Mucosa of descending colon (tissue), 3 donors: ENCODE data around the gene REPS2. TPM values are rescaled to one million over a fixed set of nuclear protein-coding genes. Genes with fewer than 3 reads are reported as not detected.

Experiments
- ATAC-seq: fragments of 200-7000 bp; cut with Tn5 transposase; one replicate; pipeline ENCODE4 v1.9.1; 2020; ENCODE audit warnings: mild to moderate bottlenecking, moderate library complexity
- DNase-seq, 3 donors: peaks; one replicate each; pipeline ENCODE4 v3.0.0-alpha.2; 2020
- H3K36me3 ChIP-seq: fragments of 200-600 bp; one replicate; pipeline ENCODE4 v1.8.0; 2021; ENCODE audit warnings: low read depth, mild to moderate bottlenecking
- H3K4me1 ChIP-seq: fragments of 200-600 bp; one replicate; pipeline ENCODE4 v1.8.0; 2021; ENCODE audit warnings: low read depth, mild to moderate bottlenecking
- H3K4me3 ChIP-seq: fragments of 200-600 bp; one replicate; pipeline ENCODE4 v1.8.0; 2021; ENCODE audit warnings: mild to moderate bottlenecking
- H3K9me3 ChIP-seq: fragments of 200-600 bp; one replicate; pipeline ENCODE4 v1.8.0; 2021; ENCODE audit warnings: mild to moderate bottlenecking
- CTCF ChIP-seq: fragments of 200-600 bp; IDR thresholded peaks from one replicate; pipeline ENCODE4 v1.8.0; 2022; ENCODE audit warnings: antibody characterized with exemption, mild to moderate bottlenecking
- intact Hi-C, 2 donors: fragments of 100-400 bp; cut with DNase I in 1 of 2; cut with micrococcal nuclease in 1 of 2; formaldehyde crosslinking; loops; one replicate each; pipeline versions ENCODE4 v1.11.0 to v1.11.1; 2022; cut with DNase I, micrococcal nuclease
- total RNA-seq, 3 donors: library from RNA; stranded (reverse); fragmentation: NEBNext Ultra II Directional in 2 of 3; extraction: Animal tissue kit (Norgen Biotek cat#: 25700) in 2 of 3; gene quantifications; one replicate each; pipeline versions ENCODE4 v1.2.1 to v1.2.4, GENCODE V29; 2021 to 2023
- donor health status: DM: no; HTN: no; CAD: no; lungs with moderate emphysema.
- donor health status: DM: no; HTN: no; CAD: no.
- donor health status: DM: no; HTN: yes; CAD: no.

REPS2 gene
- total RNA-seq, 3 donors from 2014 or later: 12.7 to 19.6 (median 17.2) TPM

- no peaks in the 10 kb centered on the region for H3K36me3 ChIP-seq
- intact Hi-C loops: no loop called here
- DNase-seq (no peak), ATAC-seq (no peak)
- H3K9me3 ChIP-seq: no peaks in the 10 kb centered on the region
- TF ChIP-seq CTCF: no peak
- no peaks in the 10 kb centered on the region for H3K4me1 ChIP-seq
- no peak overlapping the region for H3K4me3 ChIP-seq
Observed at GRCh38 chrX:17053502-17053901, 107.0 kb downstream of the REPS2 start.

- no peak overlapping the region for H3K4me3 ChIP-seq
- no peaks in the 10 kb centered on the region for H3K4me1 ChIP-seq
- TF ChIP-seq CTCF: no peak
- H3K36me3 ChIP-seq: no peaks in the 10 kb centered on the region
- ATAC-seq: no peak
- intact Hi-C loops: no loop called here
- no peaks in the 10 kb centered on the region for H3K9me3 ChIP-seq
- no peak for DNase-seq
Observed at GRCh38 chrX:17056868-17057608, 110.6 kb downstream of the REPS2 start.

- Histone ChIP-seq H3K36me3 (no peaks in the 10 kb centered on the region), H3K9me3 (no peaks in the 10 kb centered on the region), H3K4me1 (no peaks in the 10 kb centered on the region), H3K4me3 (no peak overlapping the region)
- ATAC-seq (no peak), DNase-seq (no peak)
- no peak for TF ChIP-seq CTCF
- intact Hi-C loops: no loop called here
Observed at GRCh38 chrX:17062065-17062464, 115.6 kb downstream of the REPS2 start.

GRCh38 chrX:17065100-17065499 lies 118.6 kb downstream of the REPS2 start:
- intact Hi-C loops: no loop called here
- H3K4me3 ChIP-seq: no peak overlapping the region
- no peaks in the 10 kb centered on the region for H3K9me3 ChIP-seq
- DNase-seq: no peak
- no peaks in the 10 kb centered on the region for H3K36me3 ChIP-seq
- H3K4me1 ChIP-seq: no peaks in the 10 kb centered on the region
- no peak for TF ChIP-seq CTCF
- ATAC-seq: no peak

- H3K36me3 ChIP-seq: no peaks in the 10 kb centered on the region
- ATAC-seq: no peak
- H3K4me1 ChIP-seq: no peaks in the 10 kb centered on the region
- no peak for DNase-seq
- TF ChIP-seq CTCF: no peak
- H3K4me3 ChIP-seq: no peak overlapping the region
- no peaks in the 10 kb centered on the region for H3K9me3 ChIP-seq
- intact Hi-C loops: no loop called here
Observed at GRCh38 chrX:17067534-17067933, 121.1 kb downstream of the REPS2 start.
